H9 (cell line): Measurements from ENCODE around the gene PHYH. TPM values are rescaled to one million over a fixed set of nuclear protein-coding genes. Genes with fewer than 3 reads are reported as not detected.
A peak's percentile ranks its signal among the peaks of the same experiment; 100 is the strongest.

ENCODE experiments used
- DNase-seq: peaks from one replicate; pipeline ENCODE4 v3.0.0-alpha.2; 2017
- H2AFZ ChIP-seq: one replicate; pipeline ENCODE4 v1.6.1; 2013; ENCODE audit warnings: mild to moderate bottlenecking, low read length, control low read depth, moderate library complexity
- H2AK5ac ChIP-seq: 2 replicates; pipeline ENCODE4 v1.6.1; 2013; ENCODE audit warnings: low read length, control low read depth, mixed read lengths; ENCODE audit not compliant: insufficient read length
- H2BK120ac ChIP-seq: one replicate; pipeline ENCODE4 v1.6.1; 2013; ENCODE audit warnings: low read depth, mild to moderate bottlenecking, low read length, control low read depth, inconsistent platforms; ENCODE audit not compliant: poor library complexity, severe bottlenecking
- H2BK12ac ChIP-seq: 2 replicates; pipeline ENCODE4 v1.6.1; 2013; ENCODE audit warnings: low read length, control low read depth, mixed read lengths, low read depth; ENCODE audit not compliant: insufficient read length
- H2BK15ac ChIP-seq: 2 replicates; pipeline ENCODE4 v1.6.1; 2013; ENCODE audit warnings: low read depth, low read length, control low read depth
- H2BK20ac ChIP-seq: one replicate; pipeline ENCODE4 v1.6.1; 2013; ENCODE audit warnings: low read depth, mild to moderate bottlenecking, low read length, control low read depth, inconsistent platforms; ENCODE audit not compliant: poor library complexity, severe bottlenecking
- H2BK5ac ChIP-seq: 2 replicates; pipeline ENCODE4 v1.6.1; 2013; ENCODE audit warnings: low read length, control low read depth, mixed read lengths; ENCODE audit not compliant: insufficient read length
- H3K14ac ChIP-seq: 2 replicates; pipeline ENCODE4 v1.6.1; 2013; ENCODE audit warnings: low read length, control low read depth; ENCODE audit not compliant: insufficient read depth
- H3K18ac ChIP-seq: 2 replicates; pipeline ENCODE4 v1.6.1; 2013; ENCODE audit warnings: low read depth, mild to moderate bottlenecking, mixed read lengths, low read length, control low read depth; ENCODE audit not compliant: insufficient read length
- H3K23ac ChIP-seq: 2 replicates; pipeline ENCODE4 v1.6.1; 2013; ENCODE audit warnings: low read length, control low read depth, mixed read lengths, low read depth; ENCODE audit not compliant: insufficient read length
- H3K23me2 ChIP-seq: 2 replicates; pipeline ENCODE4 v1.6.1; 2013; ENCODE audit warnings: low read depth, mild to moderate bottlenecking, mixed read lengths, low read length, control low read depth; ENCODE audit not compliant: insufficient read length, poor library complexity, severe bottlenecking
- H3K27ac ChIP-seq: 2 replicates; pipeline ENCODE4 v1.5.1; 2013; ENCODE audit warnings: low read length, control low read depth, mixed read lengths, low read depth; ENCODE audit not compliant: insufficient read length
- H3K27me3 ChIP-seq: 2 replicates; pipeline ENCODE4 v1.6.1; 2013; ENCODE audit warnings: low read length, control low read depth, inconsistent platforms; ENCODE audit not compliant: insufficient read depth
- H3K4ac ChIP-seq: 2 replicates; pipeline ENCODE4 v1.6.1; 2013; ENCODE audit warnings: low read depth, mild to moderate bottlenecking, control low read depth, inconsistent platforms, low read length, moderate library complexity
- H3K4me1 ChIP-seq: 2 replicates; pipeline ENCODE4 v1.6.1; 2013; ENCODE audit warnings: low read length, control low read depth, inconsistent platforms; ENCODE audit not compliant: insufficient read depth
- H3K4me2 ChIP-seq: 2 replicates; pipeline ENCODE4 v1.6.1; 2013; ENCODE audit warnings: low read length, control low read depth, mixed read lengths; ENCODE audit not compliant: insufficient read length, insufficient read depth
- H3K56ac ChIP-seq: 2 replicates; pipeline ENCODE4 v1.6.1; 2013; ENCODE audit warnings: low read depth, mild to moderate bottlenecking, mixed read lengths, low read length, control low read depth; ENCODE audit not compliant: insufficient read length
- H3K79me1 ChIP-seq: 2 replicates; pipeline ENCODE4 v1.6.1; 2013; ENCODE audit warnings: low read depth, mild to moderate bottlenecking, moderate library complexity, low read length, control low read depth, inconsistent platforms; ENCODE audit not compliant: insufficient read depth, poor library complexity, severe bottlenecking
- H3K79me2 ChIP-seq: 2 replicates; pipeline ENCODE4 v1.6.1; 2013; ENCODE audit warnings: low read length, control low read depth, inconsistent platforms; ENCODE audit not compliant: insufficient read depth
- H3K9ac ChIP-seq: 2 replicates; pipeline ENCODE4 v1.6.1; 2013; ENCODE audit warnings: low read length, control low read depth, mixed read lengths; ENCODE audit not compliant: insufficient read length; ENCODE audit errors: extremely low read depth
- H3K9me3 ChIP-seq: one replicate; pipeline ENCODE4 v1.6.1; 2013; ENCODE audit warnings: low read depth, low read length, inconsistent platforms; ENCODE audit not compliant: control insufficient read depth
- H3T11ph ChIP-seq: one replicate; pipeline ENCODE4 v1.6.1; 2013; ENCODE audit warnings: mild to moderate bottlenecking, low read length, control low read depth, inconsistent platforms
- H4K20me1 ChIP-seq: one replicate; pipeline ENCODE4 v1.6.1; 2013; ENCODE audit not compliant: control insufficient read depth, insufficient read length, insufficient read depth
- H4K5ac ChIP-seq: 2 replicates; pipeline ENCODE4 v1.6.1; 2013; ENCODE audit warnings: low read depth, mild to moderate bottlenecking, mixed read lengths, low read length, control low read depth; ENCODE audit not compliant: insufficient read length
- H4K8ac ChIP-seq: replicated peaks from 2 replicates; pipeline ENCODE4 v1.6.1; 2013; ENCODE audit warnings: low read length, control low read depth, mixed read lengths, low read depth; ENCODE audit not compliant: insufficient read length
- H4K91ac ChIP-seq: 2 replicates; pipeline ENCODE4 v1.6.1; 2013; ENCODE audit warnings: low read depth, mild to moderate bottlenecking, moderate library complexity, mixed read lengths, low read length, control low read depth; ENCODE audit not compliant: insufficient read length
- H3K27ac Mint-ChIP-seq, 3 experiments: 2 replicates in 2 of 3; 3 replicates in 1 of 3; pipeline ENCODE4 v1.8.0; 2020 to 2021; ENCODE audit warnings: mixed read lengths in 3 of 3, mild to moderate bottlenecking in 1 of 3, moderate library complexity in 1 of 3
- H3K27me3 Mint-ChIP-seq: 2 replicates; pipeline ENCODE4 v1.8.0; 2021; ENCODE audit warnings: low read depth, mild to moderate bottlenecking, moderate library complexity, mixed read lengths
- H3K36me3 Mint-ChIP-seq, 3 experiments: 2 replicates in 2 of 3; 3 replicates in 1 of 3; pipeline ENCODE4 v1.8.0; 2020 to 2021; ENCODE audit warnings: low read depth in 3 of 3, mixed read lengths in 3 of 3; ENCODE audit not compliant: insufficient read depth in 1 of 3
- H3K4me1 Mint-ChIP-seq, 2 experiments: 2 replicates each; pipeline ENCODE4 v1.8.0; 2020; ENCODE audit warnings: mixed read lengths in 2 of 2
- H3K4me3 Mint-ChIP-seq, 2 experiments: 2 replicates in 1 of 2; 3 replicates in 1 of 2; pipeline ENCODE4 v1.8.0; 2020 to 2021; ENCODE audit warnings: mild to moderate bottlenecking in 2 of 2, mixed read lengths in 2 of 2, moderate library complexity in 1 of 2
- H3K9me3 Mint-ChIP-seq, 2 experiments: 2 replicates in 1 of 2; 3 replicates in 1 of 2; pipeline ENCODE4 v1.8.0; 2020; ENCODE audit warnings: mild to moderate bottlenecking in 2 of 2, mixed read lengths in 2 of 2, moderate library complexity in 1 of 2
- CTCF ChIP-seq: fragments of 200-600 bp; sonication (generic); conservative IDR thresholded peaks from 3 replicates; pipeline ENCODE4 v1.8.0; 2021; ENCODE audit warnings: antibody characterized with exemption, mild to moderate bottlenecking
- WGBS: extraction: QIAGEN DNeasy Blood & Tissue Kit; methylation state at CpG from one replicate; pipeline ENCODE4 v1.1.7; 2013; ENCODE audit warnings: missing lambda C conversion rate, low lambda C conversion rate, mixed read lengths; ENCODE audit not compliant: insufficient read length; ENCODE audit errors: extremely low coverage; 5-methylcytosine and 5-hydroxymethylcytosine counted together
- total RNA-seq: library from RNA; stranded (reverse); gene quantifications from 2 replicates; pipeline ENCODE4 v1.2.1, GENCODE V29; 2021

The PHYH gene
- total RNA-seq, 1 experiment from 2014 or later = 21.5 TPM

GRCh38 chr10:13328126-13328525, 28.3 kb upstream of the PHYH start:
- peak overlapping the region; percentile 23 to 67 (median 37); a peak in 3 of 7 replicates for H3K27ac Mint-ChIP-seq
- no peak for TF ChIP-seq CTCF
- H3K23ac ChIP-seq = no peak overlapping the region

More at GRCh38 chr10:13328126-13328525, 28.3 kb upstream of the PHYH start:
- peaks cover 19 to 24% of the 10 kb centered on the region in 2 experiments for H3K4me1 Mint-ChIP-seq
- H3K27me3 Mint-ChIP-seq = no peaks in the 10 kb centered on the region
- Histone ChIP-seq H3K18ac (no peak overlapping the region), H2BK120ac (no peak overlapping the region), H2BK20ac (no peak overlapping the region), H3K56ac (no peak overlapping the region), H4K20me1 (no peaks in the 10 kb centered on the region), H2AFZ (no peak overlapping the region), H3K4me1 (no peaks in the 10 kb centered on the region), H2BK12ac (no peak overlapping the region), H3K4ac (no peak overlapping the region), H3K23me2 (no peaks in the 10 kb centered on the region), H2BK15ac (no peak overlapping the region), H3T11ph (no peak overlapping the region), H2AK5ac (no peak overlapping the region), H3K9ac (no peak overlapping the region), H3K27me3 (0 out of 2 replicates have a peak, but pooled peaks cover 3% of the 10 kb centered on the region), H3K9me3 (no peaks in the 10 kb centered on the region), H3K79me1 (peaks cover 4% of the 10 kb centered on the region), H4K91ac (no peak overlapping the region), H3K27ac (no peak overlapping the region), H3K14ac (no peak overlapping the region), H4K8ac (no peak overlapping the region), H3K4me2 (no peak overlapping the region), H4K5ac (no peak overlapping the region), H3K79me2 (peaks cover 3% of the 10 kb centered on the region; the same call in 1 of the 2 replicates), H2BK5ac (no peak overlapping the region)
- no peak for DNase-seq
- no peaks in the 10 kb centered on the region; a peak in 1 of 5 replicates for H3K9me3 Mint-ChIP-seq
- no CpG with 5 or more reads among the region's 5 CpGs for WGBS
- peaks cover 81 to 98% (median 94%) of the 10 kb centered on the region in 3 experiments for H3K36me3 Mint-ChIP-seq
- H3K4me3 Mint-ChIP-seq = no peak overlapping the region
